GM18508 (cell line): ENCODE results near the gene ZNF121.
"Not testable (repeated sequence)": the region's sequence is repeated elsewhere in the genome, so short reads cannot be mapped to it uniquely, and the experiment has no call there.

ENCODE experiments used
- ATAC-seq: cut with Tn5 transposase; IDR thresholded peaks from one replicate; pipeline ENCODE4 v1.9.1; 2021; ENCODE audit warnings: moderate number of reproducible peaks; ENCODE audit not compliant: insufficient read depth, unreplicated experiment

The ZNF121 gene

DNA sequence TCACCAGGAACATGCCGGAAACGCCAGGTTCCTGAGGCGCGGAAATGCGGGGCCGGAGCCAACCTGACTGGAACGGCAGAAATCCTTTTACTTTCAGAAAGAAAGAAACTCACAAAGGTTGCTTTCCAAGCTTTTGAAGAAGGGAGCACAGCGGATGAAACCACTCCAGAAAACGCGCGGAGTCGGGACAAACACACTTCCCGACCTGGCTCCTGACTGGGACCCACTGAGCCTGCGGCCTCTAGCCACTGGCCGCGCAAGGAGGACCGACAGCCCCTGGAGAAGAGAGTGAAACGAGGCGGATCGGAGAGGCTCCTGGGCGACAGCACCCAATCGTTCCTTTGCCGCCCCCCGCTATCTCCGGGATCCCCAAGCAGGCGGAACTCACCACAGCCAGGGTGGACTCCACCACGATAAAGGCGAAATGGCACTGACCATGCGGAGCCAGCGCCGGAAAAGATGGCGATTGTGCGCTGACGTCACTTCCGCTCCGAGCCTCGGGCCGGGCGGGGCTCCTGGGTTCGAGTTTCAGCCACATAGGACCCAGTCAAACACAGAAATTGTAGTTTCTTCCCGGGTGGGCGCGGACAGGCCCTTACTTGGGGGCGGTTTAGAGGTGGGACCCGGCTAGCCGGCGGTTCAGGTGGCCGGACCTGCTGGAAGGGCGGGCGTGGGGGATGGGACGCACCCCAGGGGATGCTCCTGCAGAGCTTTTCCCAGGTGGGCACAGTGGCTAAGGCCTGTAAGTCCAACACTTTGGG is at the start of gene ZNF121:
Gene ZNF121, minus strand, starts transcription at position 432 of the 761 bp plus-strand sequence. CDS start 16,407 bp downstream, outside the sequence.
- ATAC-seq, result peak; percentile 63

DNA sequence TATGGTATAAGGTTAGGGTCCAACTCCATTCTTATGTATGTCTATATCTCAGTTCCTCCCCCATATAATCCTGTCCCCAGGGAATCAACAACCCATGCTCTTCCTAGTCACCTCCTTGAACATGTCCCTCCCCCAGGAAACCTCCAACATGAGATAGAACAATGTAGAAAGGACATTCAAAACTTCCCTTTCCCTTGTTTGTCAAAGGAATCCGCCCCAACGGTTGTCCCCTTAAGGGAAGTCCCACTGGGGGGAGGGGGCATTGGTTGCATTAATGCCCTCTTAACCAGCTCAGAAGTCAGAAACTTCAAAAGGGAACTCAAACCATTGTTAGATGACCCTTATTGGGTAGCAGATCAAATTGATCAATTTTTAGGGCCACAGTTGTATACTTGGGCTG is 43.6 kb upstream of the ZNF121 start:
- ATAC-seq, result no peak

DNA sequence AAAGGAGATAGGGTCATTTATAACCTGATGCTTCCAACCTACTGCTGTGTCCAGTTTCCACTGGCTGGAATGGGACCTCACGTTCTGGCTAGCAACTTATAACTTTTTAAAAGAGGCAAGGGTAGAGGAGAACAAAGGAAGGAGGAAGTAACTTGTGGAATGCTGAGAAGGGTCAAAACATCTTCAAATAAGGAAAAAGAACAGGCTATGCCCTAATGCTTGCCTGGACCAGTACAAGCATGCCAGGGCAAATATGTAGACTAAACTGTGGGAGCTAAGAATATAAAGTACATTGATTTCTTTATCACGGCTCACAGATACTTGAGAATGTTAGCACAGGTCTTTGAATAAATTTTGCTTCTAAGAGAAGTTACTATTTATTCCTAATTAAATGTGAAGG is 38.2 kb upstream of the ZNF121 start:
- no peak for ATAC-seq

DNA sequence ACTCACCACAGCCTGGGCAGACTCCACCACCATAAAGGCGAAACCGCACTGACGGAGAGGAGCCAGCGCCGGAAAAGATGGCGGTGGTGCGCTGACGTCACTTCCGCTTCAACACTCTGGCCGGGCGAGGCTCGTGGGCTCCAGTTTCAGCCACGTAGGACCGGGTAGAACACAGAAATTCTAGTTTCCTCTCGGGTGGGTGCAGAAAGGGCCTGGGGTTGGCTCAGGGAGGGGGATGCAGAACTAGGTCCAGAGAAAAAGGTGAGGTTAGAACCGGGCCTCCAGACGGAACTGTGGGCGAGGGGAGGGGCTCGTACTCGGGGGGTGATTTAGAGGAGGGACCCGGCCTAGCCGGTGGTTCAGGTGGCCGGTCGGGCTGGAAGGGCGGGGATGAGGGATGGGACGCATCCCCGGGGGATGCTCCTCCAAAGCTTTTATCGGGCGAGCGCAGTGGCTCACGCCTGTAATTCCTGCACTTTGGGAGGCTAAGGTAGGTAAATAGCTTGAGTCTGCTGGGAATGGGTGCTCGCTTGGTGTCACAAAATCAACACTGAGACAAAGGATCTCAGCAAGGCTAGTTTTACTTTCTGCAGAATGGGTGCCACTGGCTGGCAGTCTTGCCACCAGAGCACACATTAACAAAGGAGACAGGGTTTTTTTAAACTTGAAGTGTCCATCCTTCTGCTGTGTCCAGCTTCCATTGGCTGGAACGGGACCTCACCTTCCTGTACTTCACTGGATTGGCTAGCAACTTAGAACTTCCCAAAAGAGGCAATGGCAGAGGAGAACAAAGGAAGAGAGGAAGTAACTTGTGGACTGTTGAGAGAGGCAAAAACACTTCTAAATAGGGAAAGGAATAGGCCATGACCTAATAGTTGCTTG is 37.1 kb upstream of the ZNF121 start, which contains the start of gene ZNF561:
Gene ZNF561, minus strand, starts transcription at position 77 of the 882 bp plus-strand sequence. CDS start 1,776 bp downstream, outside the sequence.
- no peak for ATAC-seq

DNA sequence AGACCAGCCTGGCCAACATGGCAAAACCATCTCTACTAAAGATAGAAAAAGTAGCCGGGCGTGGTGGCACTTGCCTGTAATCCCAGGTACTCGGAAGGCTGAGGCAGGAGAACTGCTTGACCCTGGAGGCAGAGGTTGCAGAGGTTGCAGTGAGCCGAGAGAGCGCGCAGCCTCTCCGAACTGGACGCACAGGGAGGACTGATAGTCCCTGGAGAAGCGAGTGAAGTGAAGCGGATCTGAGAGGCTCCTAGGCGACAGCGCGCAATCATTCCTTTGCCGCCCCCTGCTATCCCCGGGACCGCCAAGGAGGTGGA is 36.5 kb upstream of the ZNF121 start:
- ATAC-seq, result no peak

DNA sequence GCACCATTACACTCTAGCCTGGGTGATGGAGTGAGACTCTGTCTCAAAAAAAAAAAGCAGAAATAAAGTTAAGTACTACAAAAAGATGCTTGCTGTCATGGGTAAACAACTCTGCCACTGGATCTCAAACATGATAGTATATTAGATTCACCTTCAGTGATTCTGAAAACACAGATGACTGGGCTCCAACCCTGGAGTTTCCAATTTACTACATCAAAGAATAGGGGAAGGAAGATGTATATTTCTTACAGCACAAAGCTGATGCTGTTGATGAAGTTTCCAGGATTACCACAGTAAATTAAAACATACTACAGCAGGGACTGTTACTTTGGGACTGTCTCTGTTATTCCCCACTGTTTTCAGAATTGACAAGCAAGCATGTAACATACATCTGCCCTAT is 31.5 kb upstream of the ZNF121 start:
- no peak for ATAC-seq

DNA sequence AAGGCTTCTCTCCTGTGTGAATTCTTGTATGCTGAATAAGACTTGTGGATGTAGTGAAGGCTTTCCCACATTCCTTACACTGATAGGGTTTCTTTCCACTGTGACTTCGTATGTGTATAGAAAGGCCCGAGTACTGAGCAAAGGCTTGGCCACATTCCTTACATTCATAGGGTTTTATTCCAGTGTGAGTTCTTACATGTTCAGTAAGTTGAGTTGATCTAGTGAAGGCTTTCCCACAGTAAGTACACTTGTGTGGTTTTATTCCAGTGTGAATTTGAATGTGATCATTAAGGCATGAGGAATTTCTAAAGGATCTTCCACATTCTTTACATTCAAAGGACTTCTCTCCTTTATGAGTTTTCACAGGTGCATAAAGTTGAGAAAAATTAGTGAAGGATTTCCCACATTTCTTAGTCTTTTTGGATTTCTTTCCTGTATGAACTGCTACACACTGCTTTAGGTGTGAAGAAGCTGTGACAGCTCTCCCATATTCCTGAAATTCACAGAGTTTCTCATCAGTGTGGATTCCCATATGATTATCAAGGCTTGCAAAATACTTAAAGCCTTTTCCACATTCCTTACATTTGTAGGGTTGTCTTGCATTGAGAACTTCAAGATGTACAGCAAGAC is 26.3 kb upstream of the ZNF121 start:
- no peak for ATAC-seq

DNA sequence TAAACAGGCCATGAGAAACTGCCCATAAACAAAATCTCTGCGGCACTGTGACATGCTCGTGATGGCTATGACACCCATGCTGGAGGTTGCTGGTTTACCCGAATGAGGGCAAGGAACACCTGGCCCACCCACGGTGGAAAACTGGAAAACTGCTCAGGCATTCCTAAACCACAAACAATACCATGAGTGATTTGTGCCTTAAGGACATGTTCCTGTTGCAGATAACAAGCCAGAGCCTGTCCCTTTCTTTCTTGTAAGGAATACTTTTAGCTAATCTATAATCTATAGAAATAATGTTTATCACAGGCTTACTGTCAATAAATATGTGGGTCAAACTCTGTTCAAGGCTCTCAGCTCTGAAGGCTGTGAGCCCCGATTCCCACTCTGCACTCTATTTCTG is 24.6 kb upstream of the ZNF121 start:
- ATAC-seq, result no peak

DNA sequence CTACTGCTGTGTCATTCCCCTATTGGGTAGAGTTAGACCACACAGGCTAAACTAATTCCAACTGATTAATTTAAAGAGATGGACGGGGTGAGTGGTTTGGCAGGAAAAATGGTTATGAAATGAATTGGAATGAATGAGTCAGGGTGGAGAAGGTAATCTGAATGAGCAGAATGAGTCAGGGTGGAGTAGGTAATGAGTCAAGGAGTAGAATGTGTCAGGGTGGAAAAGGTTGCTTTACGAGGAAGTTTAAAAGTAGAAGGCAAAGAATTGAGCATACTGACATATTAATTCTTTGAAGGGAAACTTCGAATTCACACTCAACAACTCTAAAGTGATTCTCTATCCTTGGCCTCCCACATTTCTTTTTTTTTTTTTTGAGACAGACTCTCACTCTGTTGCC is 12.7 kb upstream of the ZNF121 start:
- no peak for ATAC-seq

DNA sequence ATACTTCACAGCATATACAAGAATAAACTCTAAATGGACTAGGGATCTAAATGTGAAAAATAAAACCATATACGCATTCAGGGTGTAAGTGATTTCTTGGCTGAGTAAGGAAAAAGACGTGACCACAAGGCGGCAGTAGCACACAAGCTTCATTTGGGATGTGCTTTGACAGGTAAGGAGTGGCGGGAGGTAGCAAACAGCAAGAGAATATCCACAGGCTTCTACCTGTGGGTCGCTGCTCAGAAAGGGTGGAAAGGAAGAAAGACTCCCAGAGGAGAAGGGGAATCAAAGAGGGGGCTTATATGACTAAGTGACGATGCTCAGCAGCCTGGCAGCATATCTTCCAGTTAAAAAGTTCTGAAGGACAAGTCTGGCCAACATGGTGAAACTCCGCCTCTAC is 2.5 kb upstream of the ZNF121 start:
- ATAC-seq, result no peak

DNA sequence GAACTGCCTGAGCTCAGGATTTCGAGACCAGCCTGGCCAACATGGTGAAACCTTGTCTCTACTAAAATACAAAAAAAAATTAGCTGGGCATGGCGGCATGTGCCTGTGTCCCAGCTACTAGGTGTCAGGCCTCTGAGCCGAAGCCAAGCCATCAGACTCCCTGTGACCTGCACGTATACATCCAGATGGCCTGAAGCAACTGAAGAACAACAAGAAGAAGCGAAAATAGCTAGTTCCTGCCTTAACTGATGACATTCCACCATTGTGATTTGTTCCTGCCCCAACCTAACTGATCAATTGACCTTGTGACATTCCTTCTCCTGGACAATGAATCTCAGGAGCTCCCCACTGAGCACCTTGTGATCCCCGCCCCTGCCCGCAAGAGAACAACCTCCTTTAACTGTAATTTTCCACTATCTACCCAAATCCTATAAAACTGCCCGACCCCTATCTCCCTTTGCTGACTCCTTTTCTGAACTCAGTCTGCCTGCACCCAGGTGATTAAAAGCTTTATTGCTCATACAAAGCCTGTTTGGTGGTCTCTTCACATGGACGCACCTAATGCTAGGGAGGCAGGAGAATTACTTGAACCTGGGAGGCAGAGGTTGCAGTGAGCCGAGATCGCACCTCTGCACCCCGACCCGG is 2.1 kb downstream of the ZNF121 start:
- not testable (repeated sequence) for ATAC-seq

DNA sequence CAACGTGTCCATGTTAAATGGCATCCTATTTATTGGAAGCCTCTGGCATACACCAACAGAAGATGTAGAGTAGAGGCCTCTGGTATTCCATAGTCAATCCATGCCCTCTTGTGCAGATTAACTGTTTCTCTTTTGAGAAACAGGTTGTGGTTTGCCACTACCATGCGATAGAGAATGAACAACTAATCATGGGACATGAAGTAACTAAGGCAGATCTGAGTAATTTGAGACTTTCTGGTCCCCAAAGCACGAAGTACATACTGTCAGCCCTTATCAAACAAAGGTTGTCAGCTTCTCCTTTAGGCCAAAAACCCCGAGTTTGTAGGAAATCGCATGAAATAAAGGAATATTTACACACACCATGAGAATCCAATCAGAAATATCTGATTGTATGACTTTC is 3.6 kb downstream of the ZNF121 start:
- no peak for ATAC-seq

DNA sequence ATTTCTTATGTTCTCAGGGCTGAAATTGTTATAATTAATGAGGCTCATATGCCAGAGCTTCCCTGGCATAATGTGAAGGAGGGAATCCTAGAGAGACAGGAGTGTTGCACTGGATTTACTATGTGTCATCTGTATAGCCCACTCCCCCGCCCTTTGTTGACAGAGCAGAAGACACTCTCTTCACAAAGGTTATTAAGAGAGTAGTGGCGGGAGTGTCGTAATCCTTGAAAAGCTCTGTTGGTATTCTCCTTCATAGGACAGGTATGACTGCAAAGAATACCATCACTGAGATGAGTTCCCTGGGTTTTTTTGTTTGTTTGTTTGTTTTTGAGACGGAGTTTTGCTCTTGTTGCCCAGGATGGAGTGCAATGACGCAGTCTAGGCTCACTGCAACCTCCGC is 14.0 kb downstream of the ZNF121 start:
- ATAC-seq, result no peak

DNA sequence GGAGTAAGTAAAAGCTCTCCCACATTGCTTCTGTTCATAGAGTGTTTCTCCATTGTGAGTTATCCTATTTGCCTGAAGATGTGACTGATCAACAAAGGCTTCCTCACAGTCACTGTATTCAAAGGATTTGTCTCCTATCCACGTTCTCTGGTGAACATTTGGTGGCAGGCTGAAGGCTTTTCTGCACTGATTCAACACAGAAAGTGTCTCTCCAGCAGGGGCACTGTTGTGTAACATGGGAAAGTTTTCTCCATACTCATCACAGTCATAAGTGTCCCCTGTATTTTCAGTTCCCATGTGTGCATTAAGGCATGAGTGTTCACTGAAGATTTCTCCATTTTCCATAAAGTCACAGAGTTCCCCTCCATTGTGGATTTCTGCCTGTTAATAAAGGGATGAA is 17.6 kb downstream of the ZNF121 start:
- no peak for ATAC-seq

DNA sequence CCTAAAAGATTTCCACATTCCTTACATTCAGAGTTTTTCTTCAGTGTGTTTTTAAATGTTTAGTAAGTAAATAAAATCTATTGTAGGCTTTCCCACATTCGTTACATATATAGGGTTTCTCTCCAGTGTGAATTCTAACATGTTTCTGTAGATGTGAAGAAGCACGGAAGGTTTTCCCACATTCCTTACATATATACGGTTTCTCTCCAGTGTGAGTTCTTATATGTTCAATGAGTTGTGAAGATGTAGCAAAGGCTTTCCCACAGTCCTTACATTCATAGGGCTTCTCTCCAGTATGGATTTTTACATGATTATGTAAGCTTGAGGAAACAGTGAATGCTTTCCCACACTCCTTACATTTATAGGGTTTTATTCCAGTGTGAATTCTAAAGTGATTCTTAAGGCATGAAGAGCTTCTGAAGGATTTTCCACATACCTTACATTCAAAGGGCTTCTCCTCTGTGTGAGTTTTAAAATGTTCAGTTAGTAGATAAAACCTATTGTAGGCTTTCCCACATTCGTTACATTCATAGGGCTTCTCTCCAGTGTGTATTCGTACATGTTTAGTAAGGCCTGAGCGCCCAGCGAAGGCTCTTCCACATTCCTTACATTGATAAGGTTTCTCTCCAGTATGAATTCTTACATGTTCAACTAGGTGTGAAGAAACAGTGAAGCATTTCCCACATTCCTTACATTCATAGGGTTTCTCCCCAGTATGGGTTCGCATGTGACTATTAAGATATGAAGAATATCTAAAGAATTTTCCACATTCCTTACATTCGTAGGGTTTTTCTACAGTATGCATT is 18.2 kb downstream of the ZNF121 start:
- ATAC-seq, result no peak

DNA sequence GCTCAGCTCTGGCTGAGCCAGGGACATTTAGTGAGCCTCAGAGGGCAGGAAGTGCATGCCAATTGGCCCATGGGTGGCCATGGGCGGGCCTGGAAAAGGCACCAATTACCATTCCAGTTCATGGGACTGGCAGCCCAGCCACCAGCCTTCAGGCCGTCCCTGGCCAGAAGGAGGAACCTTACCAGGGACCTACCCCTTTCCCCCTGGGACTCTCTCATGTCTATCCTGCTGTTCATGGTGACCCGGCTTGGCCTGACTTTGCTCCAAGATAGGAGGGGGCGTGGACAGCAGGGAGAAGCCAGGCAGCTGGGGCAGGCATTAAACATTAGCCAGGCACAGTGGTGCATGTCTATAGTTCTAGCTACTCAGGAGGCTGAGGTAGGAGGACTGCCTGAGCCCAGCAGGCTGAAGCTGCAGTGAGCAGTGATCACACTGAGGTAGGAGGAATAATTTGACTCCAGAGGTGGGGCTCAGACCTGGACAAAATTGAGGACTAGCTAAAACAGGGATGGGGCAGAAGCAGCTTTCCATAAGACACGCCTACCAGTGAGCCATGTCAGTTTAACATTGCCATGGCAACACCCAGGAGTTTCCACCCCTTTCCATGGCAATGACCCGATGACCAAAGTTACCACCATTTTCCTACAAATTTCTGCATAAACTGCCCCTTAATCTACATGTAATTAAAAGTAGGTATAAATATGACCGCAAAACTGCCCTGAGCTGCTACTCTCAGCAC is 31.6 kb downstream of the ZNF121 start:
- ATAC-seq, result no peak

DNA sequence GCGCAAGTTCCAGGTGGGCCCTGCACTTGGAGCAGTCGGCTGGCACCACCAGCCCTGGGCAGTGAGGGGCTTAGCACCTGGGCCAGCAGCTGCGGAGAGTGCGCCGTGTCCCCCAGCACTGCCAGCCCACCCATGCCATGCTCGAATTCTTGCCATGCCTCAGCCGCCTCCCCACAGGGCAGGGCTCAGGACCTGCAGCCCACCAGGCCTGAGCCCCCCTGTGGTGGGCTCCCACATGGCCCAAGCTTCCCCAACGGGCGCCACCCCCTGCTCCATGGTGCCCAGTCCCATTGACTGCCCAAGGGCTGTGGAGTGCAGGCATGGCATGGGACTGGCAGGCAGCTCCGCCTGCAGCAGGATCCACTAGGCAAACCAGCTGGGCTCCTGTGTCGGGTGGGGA is 36.4 kb downstream of the ZNF121 start:
- ATAC-seq, result no peak

DNA sequence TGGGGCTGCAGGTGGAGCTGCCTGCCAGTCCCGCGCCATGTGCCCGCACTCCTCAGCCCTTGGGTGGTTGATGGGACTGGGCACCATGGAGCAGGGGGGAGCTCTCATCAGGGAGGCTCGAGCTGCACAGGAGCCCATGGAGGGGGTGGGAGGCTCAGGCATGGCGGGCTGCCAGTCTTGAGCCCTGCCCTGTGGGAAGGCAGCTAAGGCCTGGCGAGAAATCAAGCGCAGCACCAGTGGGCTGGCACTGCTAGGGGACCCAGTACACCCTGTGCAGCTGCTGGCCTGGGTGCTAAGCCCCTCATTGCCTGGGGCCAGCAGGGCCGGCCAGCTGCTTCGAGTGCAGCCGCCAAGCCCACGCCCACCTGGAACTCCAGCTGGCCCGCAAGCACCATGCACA is 43.0 kb downstream of the ZNF121 start:
- not testable (repeated sequence) for ATAC-seq

DNA sequence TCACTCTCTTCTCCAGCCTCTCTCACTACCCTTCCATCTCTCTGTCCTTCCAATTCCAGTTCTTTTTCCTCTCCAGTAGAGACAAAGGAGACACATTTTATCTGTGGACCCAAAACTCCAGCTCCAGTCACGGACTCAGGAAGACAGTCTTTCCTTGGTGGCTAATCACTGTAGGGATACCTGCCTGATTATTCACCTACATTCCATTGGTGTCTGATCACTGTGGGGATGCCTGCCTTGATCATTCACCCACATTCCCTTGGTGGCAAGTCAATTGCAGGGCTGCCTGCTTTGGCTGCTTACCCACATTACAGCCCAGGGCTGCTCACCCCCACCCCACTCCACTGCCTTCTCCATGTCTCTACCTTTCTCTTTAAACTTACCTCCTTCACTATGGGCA is 44.4 kb downstream of the ZNF121 start:
- ATAC-seq, result not testable (repeated sequence)
